Fibroblast of pulmonary artery (primary cell): ENCODE data around the gene KCNK17.

Experiments used
- DNase-seq: peaks from one replicate; pipeline ENCODE4 v3.0.0-alpha.2; 2010; ENCODE audit warnings: low read depth
- H3K4me3 ChIP-seq: replicated peaks from 2 replicates; pipeline ENCODE4 v1.5.1; 2011; ENCODE audit warnings: low read depth, mild to moderate bottlenecking, control low read depth, low read length, moderate library complexity
- CTCF ChIP-seq: IDR thresholded peaks from 2 replicates; pipeline ENCODE4 v1.5.1; 2011; ENCODE audit warnings: mild to moderate bottlenecking, control low read depth, low read length, inconsistent platforms; ENCODE audit errors: missing control alignments

Gene KCNK17

GRCh38 chr6:39249278-39249677 is 64.9 kb downstream of the KCNK17 start:
- TF ChIP-seq CTCF = no peak
- no peak for DNase-seq
- H3K4me3 ChIP-seq = no peak overlapping the region
